Karpas-422 (cell line): ENCODE measurements around the gene AP5S1. TPM values are rescaled to one million over a fixed set of nuclear protein-coding genes. Genes with fewer than 3 reads are reported as not detected.

Experiments
- DNase-seq: peaks from one replicate; pipeline ENCODE4 v3.0.0-alpha.2; 2015
- H2AFZ ChIP-seq: fragments of 200-600 bp; sonication (generic); 2 replicates; pipeline ENCODE4 v1.6.1; 2014; ENCODE audit warnings: antibody characterized with exemption, low read length, mixed read lengths
- H3K27ac ChIP-seq: fragments of 200-600 bp; sonication (generic); 2 replicates; pipeline ENCODE4 v1.5.1; 2014; ENCODE audit warnings: mild to moderate bottlenecking, low read length, moderate library complexity
- H3K27me3 ChIP-seq: fragments of 200-600 bp; sonication (generic); 2 replicates; pipeline ENCODE4 v1.6.1; 2014; ENCODE audit warnings: low read length, mixed read lengths
- H3K36me3 ChIP-seq: fragments of 200-600 bp; sonication (generic); 2 replicates; pipeline ENCODE4 v1.6.1; 2014; ENCODE audit warnings: low read length, mixed read lengths; ENCODE audit not compliant: insufficient read depth
- H3K4me1 ChIP-seq: fragments of 200-600 bp; sonication (generic); 2 replicates; pipeline ENCODE4 v1.6.1; 2014; ENCODE audit warnings: mild to moderate bottlenecking, low read length, mixed read lengths
- H3K4me2 ChIP-seq: fragments of 200-600 bp; sonication (generic); 2 replicates; pipeline ENCODE4 v1.6.1; 2014; ENCODE audit warnings: low read length, low read depth, mild to moderate bottlenecking; ENCODE audit not compliant: poor library complexity, severe bottlenecking
- H3K4me3 ChIP-seq: fragments of 200-600 bp; sonication (generic); 2 replicates; pipeline ENCODE4 v1.5.1; 2014; ENCODE audit warnings: mild to moderate bottlenecking, antibody characterized with exemption, low read length, mixed read lengths
- H3K79me2 ChIP-seq: fragments of 200-600 bp; sonication (generic); 2 replicates; pipeline ENCODE4 v1.6.1; 2014; ENCODE audit warnings: mild to moderate bottlenecking, low read length, mixed read lengths
- H3K9ac ChIP-seq: fragments of 200-600 bp; sonication (generic); 2 replicates; pipeline ENCODE4 v1.6.0; 2014; ENCODE audit warnings: low read length
- H3K9me2 ChIP-seq: fragments of 200-600 bp; sonication (generic), shearing (Covaris generic); replicated peaks from 2 replicates; pipeline ENCODE4 v1.6.0; 2014; ENCODE audit warnings: mild to moderate bottlenecking, low read length, moderate library complexity; ENCODE audit not compliant: insufficient read depth
- H3K9me3 ChIP-seq: fragments of 300-700, 200-600 bp; sonication (generic); 2 replicates; pipeline ENCODE4 v1.6.1; 2014; ENCODE audit warnings: low read length, mixed read lengths
- H4K20me1 ChIP-seq: fragments of 200-600 bp; sonication (generic); 2 replicates; pipeline ENCODE4 v1.6.1; 2014; ENCODE audit warnings: mild to moderate bottlenecking, antibody characterized with exemption, low read length, low read depth; ENCODE audit not compliant: insufficient read depth
- total RNA-seq: library from RNA; depleted of rRNA; stranded (reverse); fragments of >200 nt; shearing (Covaris generic); gene quantifications from 2 replicates; pipeline ENCODE4 v1.2.3, GENCODE V29; 2014; ENCODE audit warnings: low replicate concordance

Gene AP5S1
- total RNA-seq, 1 experiment from 2014 or later, result 7.1 TPM

GRCh38 chr20:3812259-3812681 lies 8.1 kb upstream of the AP5S1 start:
- no peak for DNase-seq
- H3K27ac ChIP-seq, result no peak overlapping the region
- no peaks in the 10 kb centered on the region for H4K20me1 ChIP-seq
- no peaks in the 10 kb centered on the region for H3K9me3 ChIP-seq
- no peaks in the 10 kb centered on the region for H3K36me3 ChIP-seq
- no peaks in the 10 kb centered on the region for H3K27me3 ChIP-seq
- H2AFZ ChIP-seq, result no peak overlapping the region
- H3K79me2 ChIP-seq, result no peaks in the 10 kb centered on the region
- H3K4me1 ChIP-seq, result no peaks in the 10 kb centered on the region
- no peak overlapping the region for H3K9ac ChIP-seq
- no peak overlapping the region for H3K4me2 ChIP-seq
- no peak overlapping the region for H3K4me3 ChIP-seq
- no peaks in the 10 kb centered on the region for H3K9me2 ChIP-seq

- H2AFZ ChIP-seq, result no peak overlapping the region
- no peaks in the 10 kb centered on the region for H3K9me3 ChIP-seq
- H3K4me3 ChIP-seq, result no peak overlapping the region
- no peak overlapping the region for H3K27ac ChIP-seq
- H3K9me2 ChIP-seq, result no peaks in the 10 kb centered on the region
- H3K4me1 ChIP-seq, result peaks cover 2% of the 10 kb centered on the region
- no peaks in the 10 kb centered on the region for H4K20me1 ChIP-seq
- no peaks in the 10 kb centered on the region for H3K79me2 ChIP-seq
- no peaks in the 10 kb centered on the region for H3K36me3 ChIP-seq
- H3K27me3 ChIP-seq, result no peaks in the 10 kb centered on the region
- DNase-seq, result no peak
- no peak overlapping the region for H3K9ac ChIP-seq
- no peak overlapping the region for H3K4me2 ChIP-seq
Measured at GRCh38 chr20:3812975-3813847, 7.1 kb upstream of the AP5S1 start.

GRCh38 chr20:3813848-3814581 lies 6.3 kb upstream of the AP5S1 start:
- Histone ChIP-seq H3K4me2 (no peak overlapping the region), H3K27me3 (no peaks in the 10 kb centered on the region), H3K79me2 (no peaks in the 10 kb centered on the region), H4K20me1 (no peaks in the 10 kb centered on the region), H3K4me1 (peaks cover 6% of the 10 kb centered on the region), H2AFZ (no peak overlapping the region), H3K9ac (no peak overlapping the region), H3K9me2 (no peaks in the 10 kb centered on the region), H3K9me3 (no peaks in the 10 kb centered on the region), H3K36me3 (no peaks in the 10 kb centered on the region), H3K27ac (no peak overlapping the region), H3K4me3 (no peak overlapping the region)
- no peak for DNase-seq

GRCh38 chr20:3814928-3815495 lies 5.3 kb upstream of the AP5S1 start:
- Histone ChIP-seq H3K9me3 (no peaks in the 10 kb centered on the region), H3K4me1 (peaks cover 13% of the 10 kb centered on the region), H3K4me2 (no peak overlapping the region), H4K20me1 (no peaks in the 10 kb centered on the region), H3K27me3 (no peaks in the 10 kb centered on the region), H3K4me3 (no peak overlapping the region), H3K79me2 (no peaks in the 10 kb centered on the region), H3K27ac (no peak overlapping the region), H3K9me2 (no peaks in the 10 kb centered on the region), H3K36me3 (no peaks in the 10 kb centered on the region), H2AFZ (no peak overlapping the region), H3K9ac (no peak overlapping the region)
- DNase-seq, result no peak

- Histone ChIP-seq H3K27me3 (no peaks in the 10 kb centered on the region), H3K36me3 (no peaks in the 10 kb centered on the region), H3K79me2 (peaks cover under 1% of the 10 kb centered on the region; the same call in 1 of the 2 replicates), H3K4me2 (no peak overlapping the region), H3K9me2 (no peaks in the 10 kb centered on the region), H3K9me3 (no peaks in the 10 kb centered on the region), H3K4me1 (peaks cover 13% of the 10 kb centered on the region), H4K20me1 (no peaks in the 10 kb centered on the region), H3K27ac (no peak overlapping the region), H3K9ac (no peak overlapping the region), H2AFZ (no peak overlapping the region), H3K4me3 (no peak overlapping the region)
- no peak for DNase-seq
Measured at GRCh38 chr20:3815703-3816315, 4.5 kb upstream of the AP5S1 start.

GRCh38 chr20:3818155-3819151 lies 1.9 kb upstream of the AP5S1 start:
- H3K9me2 ChIP-seq, result no peaks in the 10 kb centered on the region
- no peak overlapping the region for H3K27ac ChIP-seq
- H3K79me2 ChIP-seq, result peaks cover 13% of the 10 kb centered on the region
- H3K4me1 ChIP-seq, result peaks cover 21% of the 10 kb centered on the region
- H2AFZ ChIP-seq, result no peak overlapping the region
- DNase-seq, result peak; percentile 73
- H3K36me3 ChIP-seq, result 0 out of 2 replicates have a peak, but pooled peaks cover 5% of the 10 kb centered on the region
- no peaks in the 10 kb centered on the region for H4K20me1 ChIP-seq
- H3K9me3 ChIP-seq, result no peaks in the 10 kb centered on the region
- H3K9ac ChIP-seq, result no peak overlapping the region
- no peaks in the 10 kb centered on the region for H3K27me3 ChIP-seq
- no peak overlapping the region for H3K4me2 ChIP-seq
- no peak overlapping the region for H3K4me3 ChIP-seq

GRCh38 chr20:3819411-3820047 lies 818 bp upstream of the AP5S1 start:
- Histone ChIP-seq H3K9ac (peak overlapping the region; percentile 82), H3K9me2 (no peaks in the 10 kb centered on the region), H3K27ac (peak overlapping the region; percentile 44), H3K4me2 (peak overlapping the region; percentile 81), H2AFZ (peak overlapping the region; percentile 93), H3K36me3 (0 out of 2 replicates have a peak, but pooled peaks cover 5% of the 10 kb centered on the region), H3K9me3 (no peaks in the 10 kb centered on the region), H3K4me3 (peak overlapping the region; percentile 69), H3K79me2 (peaks cover 13% of the 10 kb centered on the region), H3K27me3 (no peaks in the 10 kb centered on the region), H4K20me1 (no peaks in the 10 kb centered on the region), H3K4me1 (peaks cover 21% of the 10 kb centered on the region)
- DNase-seq, result peak; percentile 60
